Hindlimb muscle (tissue), 1 donor: Measurements from ENCODE around the gene ZHX3. TPM values are rescaled to one million over a fixed set of nuclear protein-coding genes. Genes with fewer than 3 reads are reported as not detected.
A peak's percentile ranks its signal among the peaks of the same experiment; 100 is the strongest.
"Not testable (repeated sequence)": the region's sequence is repeated elsewhere in the genome, so short reads cannot be mapped to it uniquely, and the experiment has no call there.

Experiments
- DNase-seq: peaks from one replicate; pipeline ENCODE4 v3.0.0-alpha.2; 2013
- polyA plus RNA-seq: library from polyadenylated mRNA; unstranded; fragments of 120-200 nt; gene quantifications from one replicate; pipeline ENCODE4 v1.2.1, GENCODE V29; 2013; ENCODE audit not compliant: insufficient read length

The ZHX3 gene
- polyA plus RNA-seq, 1 donor = 9.2 TPM

DNA sequence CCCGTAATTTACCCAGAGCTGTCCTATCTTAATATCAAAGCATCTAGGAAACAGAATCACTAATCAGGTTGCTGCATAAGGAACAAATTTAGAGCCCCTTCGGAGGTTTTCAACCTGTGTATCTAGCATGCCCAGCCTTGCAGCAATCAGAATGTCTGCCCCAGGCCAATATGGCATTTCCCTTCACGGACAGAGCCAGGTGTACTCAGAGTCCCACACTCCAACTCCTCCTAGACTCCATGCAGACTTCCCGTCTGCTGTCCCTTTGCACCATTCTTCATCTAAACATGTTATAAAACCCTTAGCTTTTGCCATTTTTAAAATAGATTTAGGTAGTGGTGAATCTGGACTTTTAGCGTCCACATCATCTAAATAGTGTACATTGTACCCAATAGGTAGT is 61.0 kb downstream of the ZHX3 start:
- DNase-seq = no peak

DNA sequence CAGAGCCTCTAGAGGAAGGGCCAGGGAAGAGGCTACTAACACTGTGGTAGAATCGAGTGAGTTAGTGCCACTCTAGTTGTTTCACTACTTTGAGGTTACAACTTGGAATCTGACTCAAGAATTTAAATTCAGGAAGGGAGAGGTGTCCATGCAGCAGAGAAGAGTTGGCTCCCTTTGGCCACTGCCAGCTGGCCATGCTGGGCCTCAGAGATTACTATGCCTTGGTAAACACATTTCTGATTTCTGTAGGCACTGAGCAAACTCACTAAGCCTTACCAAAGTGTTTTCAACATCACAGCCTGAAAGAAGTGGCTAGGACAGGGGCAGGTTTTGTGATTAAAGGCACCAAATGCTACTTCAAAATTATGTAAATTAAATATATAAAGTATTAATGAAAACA is 61.9 kb downstream of the ZHX3 start:
- DNase-seq = no peak

DNA sequence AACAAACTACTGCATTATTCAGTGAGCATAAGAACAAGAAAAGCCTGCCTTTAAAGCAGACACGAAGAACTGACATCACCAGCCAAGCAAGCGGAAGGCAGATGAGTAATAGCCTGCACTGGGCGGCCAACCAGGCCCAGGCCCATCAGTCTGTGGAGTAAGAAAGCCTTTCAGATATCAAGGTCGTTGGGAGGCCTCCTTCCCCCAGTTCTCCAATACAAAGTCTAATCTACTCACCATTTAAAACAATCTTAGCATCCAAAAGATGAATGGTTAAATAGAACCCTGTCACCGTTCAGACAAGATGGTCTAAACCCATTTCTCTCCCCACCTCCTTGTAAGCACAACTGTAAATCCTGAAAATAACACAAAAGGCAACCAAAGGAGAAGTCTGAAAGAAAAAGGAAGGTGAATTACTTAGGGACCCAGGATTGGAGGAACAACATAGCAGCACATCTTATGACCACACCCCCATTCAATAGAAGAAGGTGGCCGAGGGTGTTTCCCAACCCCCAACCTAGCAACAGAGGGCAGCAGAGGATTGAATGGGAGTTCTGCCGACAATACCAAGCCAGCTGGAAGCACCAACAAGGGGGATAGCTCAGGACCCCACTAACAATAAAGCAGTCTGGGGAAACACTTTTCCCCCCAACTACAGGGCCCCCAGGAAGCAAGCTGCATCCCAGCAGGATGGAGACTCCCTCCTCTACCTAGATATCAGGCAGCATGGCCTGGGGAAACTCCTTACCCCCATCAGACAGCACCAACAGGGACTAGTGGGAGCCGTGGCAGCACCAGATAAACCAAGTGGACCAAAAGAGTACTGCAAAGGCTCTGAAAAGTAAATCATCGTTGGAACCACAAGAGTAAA is 67.9 kb downstream of the ZHX3 start:
- DNase-seq = peak; percentile 58

DNA sequence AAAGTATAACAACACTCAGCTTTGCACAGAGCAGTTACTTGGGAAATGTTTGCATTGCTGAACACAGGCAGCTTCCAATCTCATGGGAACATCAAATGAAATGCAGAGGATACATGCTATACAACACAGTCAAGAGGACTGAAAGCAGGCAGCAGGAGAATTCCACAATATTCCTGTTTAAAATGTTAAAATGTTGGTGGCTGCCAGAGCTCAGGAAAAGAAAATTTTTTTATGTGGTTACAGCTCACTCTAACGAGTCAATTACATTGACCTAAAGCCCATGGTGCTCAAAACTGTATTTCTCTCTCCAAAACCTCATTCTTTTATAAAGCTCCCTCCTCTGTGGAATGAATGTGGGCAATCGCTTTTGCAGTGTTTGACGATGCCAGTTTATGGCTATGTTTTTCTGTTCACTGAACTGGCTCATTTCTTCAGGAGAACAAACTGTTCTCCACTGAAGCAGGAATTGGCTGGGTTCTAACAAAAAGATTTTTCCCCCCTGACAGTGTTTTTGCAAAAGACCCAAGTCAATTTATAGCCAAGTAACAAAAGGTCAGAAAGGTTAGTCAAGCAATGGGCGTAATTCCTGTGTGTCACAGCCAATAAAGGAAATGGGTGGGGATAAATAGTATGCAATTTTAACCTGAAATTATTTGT is 69.0 kb downstream of the ZHX3 start:
- peak; percentile 56 for DNase-seq

DNA sequence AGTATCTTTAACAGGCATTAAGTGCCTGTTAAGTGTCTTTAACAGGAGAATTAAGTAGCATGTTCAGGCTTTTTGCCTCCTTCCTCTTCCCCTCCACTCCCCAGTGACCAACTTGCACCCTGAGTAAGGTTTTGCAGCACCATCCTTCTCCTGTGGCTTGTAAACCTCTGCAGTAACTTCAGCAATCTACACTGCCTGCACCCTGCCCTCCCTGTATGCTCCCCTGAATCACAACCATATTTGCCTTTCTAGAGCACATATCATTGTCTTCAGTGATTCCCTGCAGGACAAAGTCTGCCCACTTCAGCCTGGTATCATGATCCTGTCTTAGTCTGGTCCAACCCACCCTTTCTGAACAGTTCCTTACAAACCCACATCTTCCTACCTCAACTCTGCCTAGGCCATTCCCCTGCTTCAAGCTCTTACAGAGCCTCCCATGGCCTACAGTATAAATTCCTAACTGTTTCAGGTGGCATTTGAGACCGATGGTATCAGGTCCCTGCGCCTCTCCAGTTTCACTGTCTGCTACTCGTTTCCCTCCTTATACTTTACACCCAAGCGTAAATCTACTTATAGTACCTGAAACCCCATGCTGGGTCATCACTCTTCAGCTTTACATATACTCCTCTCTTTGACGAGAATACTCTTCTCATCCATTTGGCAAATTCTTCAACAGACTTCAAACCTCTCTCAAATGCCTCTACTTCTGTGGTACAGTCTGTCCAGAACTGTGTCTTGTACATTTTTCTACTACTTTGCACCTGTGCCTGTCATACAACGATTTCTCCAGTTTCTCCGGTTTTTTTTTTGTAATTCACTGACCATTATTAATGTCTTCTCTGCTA is 69.8 kb downstream of the ZHX3 start:
- DNase-seq = no peak

DNA sequence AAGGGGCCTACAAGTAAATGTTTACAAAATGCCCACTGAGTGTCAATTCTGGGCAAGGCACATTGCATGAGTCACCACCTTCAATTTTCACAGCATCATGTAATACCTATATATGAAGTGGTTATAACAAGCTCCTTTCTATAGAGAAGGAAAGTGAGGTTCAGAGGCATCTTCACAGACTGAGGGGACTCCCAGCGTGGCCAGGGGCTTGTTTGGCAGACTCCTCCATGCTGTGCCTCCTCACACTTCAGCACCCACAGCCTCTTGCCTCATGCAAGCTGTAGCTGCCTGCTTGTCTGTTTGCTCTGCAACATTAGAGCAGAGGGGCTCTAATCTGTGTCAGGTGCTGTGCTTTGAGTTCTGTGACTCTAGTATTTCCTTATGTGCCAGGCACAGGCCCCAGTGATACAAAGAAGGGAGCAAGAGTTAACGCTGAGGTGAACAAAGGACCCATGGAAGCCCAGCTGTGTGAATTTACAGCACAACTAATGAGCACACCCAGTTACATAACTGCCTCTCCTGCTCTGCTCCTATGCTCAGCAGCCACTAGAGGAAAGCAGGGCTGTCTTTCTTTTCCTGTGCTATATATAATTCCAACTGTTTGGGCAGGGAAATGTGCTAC is 72.3 kb downstream of the ZHX3 start:
- DNase-seq = no peak

DNA sequence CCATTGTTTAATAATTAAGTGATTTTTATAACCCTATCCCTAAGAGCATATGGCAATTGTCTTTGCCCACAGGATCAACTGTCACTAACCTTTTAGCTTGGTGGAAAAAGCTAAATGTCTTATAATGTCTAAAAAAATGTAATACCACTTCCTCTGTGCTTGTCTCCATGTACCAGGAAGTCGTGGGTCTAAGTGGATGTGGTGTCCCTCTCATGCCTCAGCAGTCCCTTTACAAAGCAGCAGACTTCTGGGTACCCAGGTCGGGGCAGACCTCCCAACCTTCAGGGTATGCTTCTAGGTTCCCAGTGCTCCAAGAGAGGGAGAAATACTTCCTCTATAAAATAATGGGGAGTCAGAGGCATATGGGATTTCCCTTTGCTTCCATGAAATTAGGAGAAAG is 74.7 kb downstream of the ZHX3 start:
- no peak for DNase-seq

DNA sequence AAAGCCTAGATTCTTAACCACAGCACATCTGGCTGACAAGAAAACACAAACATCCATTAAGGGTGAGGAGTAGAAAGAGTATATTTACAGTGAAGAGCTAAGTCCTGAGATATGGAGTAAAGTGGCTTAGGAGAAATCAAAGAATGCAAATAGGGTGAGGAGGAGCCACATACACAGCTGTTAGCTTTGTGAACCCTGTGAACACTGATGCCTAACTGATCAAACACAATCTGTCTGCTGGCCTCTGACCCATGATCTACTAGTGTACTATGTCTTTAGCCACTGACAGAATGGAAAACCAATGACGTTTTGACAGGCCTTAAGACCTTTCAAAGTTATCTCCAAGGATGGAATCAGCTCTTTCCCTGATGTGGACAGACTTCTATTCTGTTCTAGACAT is 75.2 kb downstream of the ZHX3 start:
- no peak for DNase-seq

DNA sequence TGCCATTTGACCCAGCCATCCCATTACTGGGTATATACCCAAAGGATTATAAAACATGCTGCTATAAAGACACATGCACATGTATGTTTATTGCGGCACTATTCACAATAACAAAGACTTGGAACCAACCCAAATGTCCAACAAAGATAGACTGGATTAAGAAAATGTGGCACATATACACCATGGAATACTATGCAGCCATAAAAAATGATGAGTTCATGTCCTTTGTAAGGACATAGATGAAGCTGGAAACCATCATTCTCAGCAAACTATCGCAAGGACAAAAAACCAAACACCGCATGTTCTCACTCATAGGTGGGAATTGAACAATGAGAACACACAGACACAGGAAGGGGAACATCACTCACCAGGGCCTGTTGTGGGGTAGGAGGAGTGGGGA is 80.3 kb downstream of the ZHX3 start:
- DNase-seq = not testable (repeated sequence)

DNA sequence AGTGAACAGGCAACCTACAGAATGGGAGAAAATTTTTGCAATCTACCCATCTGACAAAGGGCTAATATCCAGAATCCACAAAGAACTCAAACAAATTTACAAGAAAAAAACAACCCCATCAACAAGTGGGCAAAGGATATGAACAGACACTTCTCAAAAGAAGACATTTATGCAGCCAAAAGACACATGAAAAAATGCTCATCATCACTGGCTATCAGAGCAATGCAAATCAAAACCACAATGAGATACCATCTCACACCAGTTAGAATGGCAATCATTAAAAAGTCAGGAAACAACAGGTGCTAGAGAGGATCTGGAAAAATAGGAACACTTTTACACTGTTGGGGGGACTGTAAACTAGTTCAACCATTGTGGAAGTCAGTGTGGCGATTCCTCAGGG is 80.7 kb downstream of the ZHX3 start:
- DNase-seq = not testable (repeated sequence)

DNA sequence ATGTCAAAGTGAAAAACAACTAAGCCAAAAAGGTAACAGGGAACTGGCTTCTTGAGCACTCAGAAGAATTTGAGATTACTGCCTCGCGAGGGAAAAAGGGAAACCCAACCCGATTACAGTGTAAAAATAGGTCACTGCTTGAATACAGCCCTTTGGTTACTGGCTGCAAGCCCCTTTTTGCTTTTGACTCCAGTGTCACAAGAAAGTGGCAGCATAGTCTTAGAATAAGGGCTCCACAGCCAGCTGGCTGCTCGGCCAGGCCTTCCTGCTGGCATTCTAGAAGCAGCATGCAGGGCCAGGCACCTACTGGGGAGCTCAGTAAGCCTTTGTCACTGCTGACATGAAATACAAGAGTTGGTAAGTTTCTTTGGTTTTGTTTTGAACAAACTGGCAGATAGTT is 83.0 kb downstream of the ZHX3 start:
- no peak for DNase-seq

DNA sequence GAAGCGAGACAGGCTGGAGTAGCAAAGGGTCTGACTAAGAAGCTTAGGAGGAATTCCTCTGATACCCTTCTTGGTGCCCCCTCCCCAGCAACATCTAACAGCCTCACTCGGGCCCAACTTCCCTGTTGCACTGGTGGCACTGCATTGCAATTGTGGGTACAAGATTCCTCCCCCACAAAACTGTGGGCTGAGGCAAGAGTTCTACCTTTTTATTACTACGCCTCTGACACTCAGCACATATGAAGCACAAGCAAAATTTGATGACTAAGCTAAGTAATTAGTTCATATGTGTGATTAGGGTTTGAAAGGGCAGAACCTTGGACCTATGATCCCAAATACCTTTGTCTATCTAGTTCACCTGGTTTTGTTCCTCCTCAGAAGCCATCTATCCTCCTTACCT is 83.5 kb downstream of the ZHX3 start:
- no peak for DNase-seq

DNA sequence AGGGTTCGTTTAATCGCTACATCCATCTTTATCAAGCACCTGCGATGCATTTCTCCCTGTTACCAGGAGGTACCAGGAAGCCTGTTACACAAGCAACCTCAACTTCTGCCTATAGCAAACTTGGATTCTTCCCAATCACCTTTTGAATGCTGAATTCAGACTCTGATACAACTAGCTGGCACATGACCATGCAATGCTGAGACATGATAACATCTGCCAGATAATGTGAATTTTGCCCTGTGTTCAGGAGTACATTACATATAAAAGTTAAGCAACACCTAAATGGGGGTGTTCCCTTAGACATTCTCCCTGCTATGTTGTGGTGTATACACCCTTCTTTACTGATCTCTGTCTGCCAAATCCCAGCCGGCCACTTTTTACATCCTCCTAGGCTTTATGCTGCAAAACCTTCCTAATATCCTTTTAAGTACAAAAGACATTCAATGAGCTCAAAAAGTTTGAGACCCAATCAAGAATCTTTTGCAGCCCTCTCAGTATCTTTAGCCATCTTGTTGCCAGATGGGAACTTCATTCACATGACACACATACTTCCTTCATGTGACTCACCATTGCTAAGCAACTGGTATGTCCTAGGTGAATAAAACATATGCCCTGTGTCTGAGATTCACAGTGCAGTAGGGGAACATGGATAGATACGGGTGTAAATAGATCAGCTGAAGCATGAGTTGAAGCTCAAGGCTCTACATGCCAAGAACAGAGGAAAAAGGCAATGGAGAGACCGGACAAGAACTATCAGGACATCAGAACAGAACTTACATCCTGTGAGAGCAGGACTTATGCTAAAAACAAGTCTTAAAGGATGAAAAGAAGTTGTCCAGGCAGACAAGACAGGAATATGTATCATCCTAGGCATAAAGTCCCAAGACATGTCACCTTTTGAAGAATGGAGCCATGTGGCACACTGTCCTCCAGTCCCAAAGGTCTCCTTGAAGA is 84.3 kb downstream of the ZHX3 start:
- no peak for DNase-seq

DNA sequence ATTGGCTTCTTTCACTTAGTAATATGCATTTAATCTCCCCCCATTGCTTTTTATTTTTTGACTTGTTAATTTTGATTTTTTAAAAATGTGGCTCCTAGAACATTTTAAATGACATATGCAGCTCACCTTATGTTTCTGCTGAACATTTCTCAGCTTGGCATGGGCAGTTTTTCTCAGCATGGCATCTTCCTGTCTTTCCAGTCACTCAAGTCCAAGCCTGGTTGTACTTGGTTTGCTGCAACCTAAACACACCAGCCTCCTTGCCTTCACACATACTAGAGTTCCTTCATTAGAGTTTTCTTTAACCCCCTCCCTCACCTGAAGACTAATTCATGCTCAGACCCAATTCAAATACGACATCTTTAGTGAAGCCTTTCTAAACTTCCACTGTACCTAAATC is 86.4 kb downstream of the ZHX3 start:
- DNase-seq = no peak

DNA sequence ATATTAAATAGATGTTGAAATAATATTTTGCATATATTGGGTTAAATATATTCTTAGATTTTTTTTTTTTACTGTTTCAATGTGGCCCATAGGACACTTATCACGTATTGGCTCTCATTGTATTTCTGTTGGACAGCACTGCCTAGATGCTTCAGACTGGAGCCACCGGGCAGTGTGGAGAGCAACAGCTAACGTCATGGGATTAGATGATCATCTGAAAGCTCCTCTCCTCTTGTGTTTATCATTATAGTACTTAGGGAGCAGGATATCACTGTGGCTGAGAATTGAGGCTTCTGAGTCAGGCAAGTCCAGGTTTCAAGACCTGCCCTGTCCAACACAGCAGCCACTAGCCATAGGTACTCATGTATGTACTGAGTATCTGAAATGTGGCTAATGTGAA is 87.4 kb downstream of the ZHX3 start:
- no peak for DNase-seq

DNA sequence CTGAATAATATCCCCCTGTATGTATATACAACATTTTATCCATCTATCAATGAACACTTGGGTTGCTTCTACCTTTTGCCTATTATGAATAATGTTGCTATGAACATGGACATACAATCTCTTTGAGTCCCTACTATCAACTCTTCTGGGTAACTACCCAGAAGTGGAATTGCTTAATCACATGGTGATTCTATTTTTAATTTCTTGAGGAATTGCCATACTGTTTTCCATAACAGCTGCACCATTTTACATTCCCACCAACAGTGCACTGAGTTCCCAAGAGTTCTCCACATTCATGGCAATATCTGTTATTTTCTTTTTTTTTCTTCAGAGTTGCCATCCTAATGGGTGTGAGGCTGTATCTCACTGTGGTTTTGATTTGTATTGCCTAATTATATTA is 88.3 kb downstream of the ZHX3 start:
- no peak for DNase-seq

DNA sequence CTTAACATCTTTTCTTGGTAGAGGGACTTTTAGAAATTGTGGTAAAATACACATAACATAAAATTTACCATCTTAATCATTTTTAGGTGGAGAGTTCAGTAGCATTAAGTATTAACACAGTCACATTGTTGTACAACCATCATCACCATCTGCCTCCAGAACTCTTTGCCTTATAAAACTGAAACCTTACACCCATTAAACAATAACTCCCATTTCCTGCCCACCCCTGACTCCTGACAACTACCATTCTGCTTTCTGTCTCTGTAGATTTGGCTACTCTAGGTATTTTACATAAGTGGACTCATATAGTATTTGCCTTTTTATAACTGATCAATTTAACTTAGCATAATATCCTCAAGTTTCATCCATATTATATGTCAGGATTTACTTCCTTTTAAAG is 88.7 kb downstream of the ZHX3 start:
- DNase-seq = no peak

DNA sequence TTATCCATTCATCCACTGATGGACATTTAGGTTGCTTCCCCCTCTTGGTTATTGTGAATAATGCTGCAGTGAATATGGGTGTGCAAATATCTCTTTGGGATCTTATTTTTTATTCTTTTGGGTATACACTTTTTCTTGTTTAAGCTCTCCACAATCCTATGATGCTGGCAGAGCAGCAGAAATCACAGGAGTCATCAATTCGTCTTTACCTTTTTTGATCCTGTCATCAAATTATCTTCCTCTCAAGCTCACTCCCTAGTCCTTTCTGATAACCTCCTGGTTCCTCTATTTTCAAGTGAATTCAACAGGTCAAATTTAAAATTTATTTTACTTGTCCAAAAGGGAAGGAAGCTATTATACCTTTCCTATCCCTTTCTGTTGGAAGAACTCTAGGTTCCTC is 91.1 kb downstream of the ZHX3 start:
- no peak for DNase-seq

DNA sequence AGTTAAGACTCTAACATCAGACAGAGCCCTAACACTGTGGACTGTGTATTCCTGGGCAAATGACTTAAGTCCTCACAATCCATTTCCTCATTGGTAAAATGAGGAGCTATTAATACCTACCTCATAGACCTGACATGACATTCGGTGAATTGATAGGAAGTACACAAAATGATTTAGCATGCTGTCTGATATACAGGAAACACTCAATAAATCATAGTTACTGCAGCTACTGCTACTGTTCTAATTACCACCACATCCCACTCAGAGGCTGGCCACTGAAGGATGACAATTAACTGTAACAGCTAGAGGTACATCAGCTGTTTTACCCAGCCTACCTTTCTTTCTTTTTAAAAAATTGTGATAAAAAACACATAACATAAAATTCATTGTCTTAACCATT is 92.4 kb downstream of the ZHX3 start:
- no peak for DNase-seq

DNA sequence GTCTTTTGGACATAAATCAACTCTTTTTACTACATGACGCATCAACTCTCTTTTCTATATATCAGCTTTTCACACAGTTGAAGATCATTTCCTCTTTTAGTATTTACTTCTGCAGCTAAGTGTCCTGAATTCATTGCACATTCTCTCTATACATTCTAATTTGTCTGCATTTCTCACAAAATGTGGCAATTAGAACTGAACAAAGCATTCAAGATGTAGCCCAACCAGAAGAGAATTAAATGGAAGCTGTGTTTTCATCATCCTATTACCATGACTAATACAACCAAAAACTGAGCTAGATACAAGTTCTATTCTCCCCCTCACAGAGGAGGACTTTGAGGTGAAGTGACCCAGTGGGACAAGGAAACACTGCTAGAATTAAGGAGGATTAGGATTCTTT is 93.2 kb downstream of the ZHX3 start:
- no peak for DNase-seq

DNA sequence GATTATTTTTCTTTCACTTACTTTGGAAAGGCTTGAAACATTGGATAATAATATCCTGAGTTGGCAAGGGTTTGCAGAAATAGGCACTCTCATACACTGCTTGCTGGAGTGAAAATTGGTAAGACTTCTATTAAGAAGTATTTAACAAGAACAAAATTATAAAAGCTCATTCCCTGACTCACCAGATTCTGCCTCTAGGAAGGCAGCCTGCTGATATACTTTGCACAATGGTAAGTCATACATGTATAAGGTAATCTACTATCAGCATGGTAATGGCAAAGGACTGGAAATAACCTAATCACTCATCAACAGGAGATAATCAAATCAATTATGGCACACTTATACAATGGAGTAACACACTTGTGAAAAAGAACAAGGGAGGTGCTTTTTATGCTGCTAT is 94.4 kb downstream of the ZHX3 start:
- no peak for DNase-seq

DNA sequence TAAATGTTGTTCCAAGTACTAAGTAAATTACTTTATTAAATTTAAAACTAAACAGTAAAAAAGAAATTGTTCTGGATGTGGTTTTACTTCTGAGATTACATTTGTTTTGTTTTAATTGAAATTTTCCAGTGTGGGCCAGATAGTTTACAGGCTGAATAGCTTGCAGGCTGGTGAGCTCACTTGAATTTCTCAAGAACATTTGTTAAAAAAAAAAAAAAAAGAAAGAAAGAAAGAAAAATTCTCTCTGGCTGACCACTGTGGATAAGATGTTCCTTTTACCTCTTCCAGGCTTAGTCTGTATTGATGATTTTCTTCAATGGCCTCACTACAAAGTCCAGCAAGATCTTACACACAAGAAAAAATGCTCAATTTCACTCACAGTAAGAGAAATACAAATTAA is 94.8 kb downstream of the ZHX3 start:
- DNase-seq = no peak
